ENCODE results near the gene CALHM4.
A peak's percentile ranks its signal among the peaks of the same experiment; 100 is the strongest.

Gene CALHM4, protein sequence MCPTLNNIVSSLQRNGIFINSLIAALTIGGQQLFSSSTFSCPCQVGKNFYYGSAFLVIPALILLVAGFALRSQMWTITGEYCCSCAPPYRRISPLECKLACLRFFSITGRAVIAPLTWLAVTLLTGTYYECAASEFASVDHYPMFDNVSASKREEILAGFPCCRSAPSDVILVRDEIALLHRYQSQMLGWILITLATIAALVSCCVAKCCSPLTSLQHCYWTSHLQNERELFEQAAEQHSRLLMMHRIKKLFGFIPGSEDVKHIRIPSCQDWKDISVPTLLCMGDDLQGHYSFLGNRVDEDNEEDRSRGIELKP

DNA sequence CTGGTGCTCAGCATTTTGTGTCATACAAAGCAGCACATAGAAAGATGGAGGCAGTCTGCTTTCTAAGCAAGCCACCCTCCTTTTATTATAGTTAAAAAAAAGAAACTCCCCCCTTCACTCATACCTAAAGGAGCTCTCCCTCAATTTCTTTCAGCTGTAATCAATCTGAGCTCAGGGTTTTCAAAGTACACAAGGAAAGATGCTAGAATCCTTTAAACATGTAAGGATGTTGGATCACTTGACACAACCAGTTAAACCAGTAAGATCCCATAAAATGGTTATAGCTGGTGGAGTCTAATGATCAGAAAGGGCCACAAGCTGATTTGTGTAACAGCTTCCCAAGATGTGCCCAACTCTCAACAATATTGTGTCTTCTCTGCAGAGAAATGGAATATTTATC is at the start of gene CALHM4:
Gene CALHM4 (plus strand): TSS at position 301 of the 400 bp plus-strand sequence. CDS start 43 bp downstream, at position 344.
- TF ChIP-seq, protein P1, sequence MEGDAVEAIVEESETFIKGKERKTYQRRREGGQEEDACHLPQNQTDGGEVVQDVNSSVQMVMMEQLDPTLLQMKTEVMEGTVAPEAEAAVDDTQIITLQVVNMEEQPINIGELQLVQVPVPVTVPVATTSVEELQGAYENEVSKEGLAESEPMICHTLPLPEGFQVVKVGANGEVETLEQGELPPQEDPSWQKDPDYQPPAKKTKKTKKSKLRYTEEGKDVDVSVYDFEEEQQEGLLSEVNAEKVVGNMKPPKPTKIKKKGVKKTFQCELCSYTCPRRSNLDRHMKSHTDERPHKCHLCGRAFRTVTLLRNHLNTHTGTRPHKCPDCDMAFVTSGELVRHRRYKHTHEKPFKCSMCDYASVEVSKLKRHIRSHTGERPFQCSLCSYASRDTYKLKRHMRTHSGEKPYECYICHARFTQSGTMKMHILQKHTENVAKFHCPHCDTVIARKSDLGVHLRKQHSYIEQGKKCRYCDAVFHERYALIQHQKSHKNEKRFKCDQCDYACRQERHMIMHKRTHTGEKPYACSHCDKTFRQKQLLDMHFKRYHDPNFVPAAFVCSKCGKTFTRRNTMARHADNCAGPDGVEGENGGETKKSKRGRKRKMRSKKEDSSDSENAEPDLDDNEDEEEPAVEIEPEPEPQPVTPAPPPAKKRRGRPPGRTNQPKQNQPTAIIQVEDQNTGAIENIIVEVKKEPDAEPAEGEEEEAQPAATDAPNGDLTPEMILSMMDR (IDR thresholded peaks at IDR 0.05; ENCODE audit: low read length, missing control alignments): no peak
- DNase-seq (ENCODE audit: low read depth): no peak
- H3K4me3 ChIP-seq (replicated peaks; ENCODE audit: low read depth, low read length): no peak within 1 kb of the TSS

DNA sequence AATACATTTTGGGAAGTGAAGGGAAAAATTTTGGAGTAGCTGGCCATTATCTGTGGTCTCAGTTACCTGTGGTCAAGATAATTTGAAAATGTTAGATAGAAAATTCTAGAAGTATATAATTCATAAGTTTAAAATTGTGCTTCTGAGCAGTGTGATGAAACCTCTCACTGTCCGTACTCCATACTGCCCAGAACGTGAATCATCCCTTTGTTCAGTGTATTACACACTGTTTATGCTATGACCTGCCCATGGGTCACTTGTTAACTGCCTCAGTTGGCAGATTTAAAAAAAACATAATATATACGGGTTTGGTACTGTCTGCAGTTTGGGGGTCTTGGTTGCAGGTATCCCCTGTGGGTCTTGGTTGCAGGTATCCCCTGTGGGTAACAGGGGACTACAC is 46.2 kb upstream of the CALHM4 start:
- H3K4me3 ChIP-seq (replicated peaks; ENCODE audit: low read depth, low read length): no peak overlapping the region
- DNase-seq (ENCODE audit: low read depth): no peak
- TF ChIP-seq, protein P1 (IDR thresholded peaks at IDR 0.05; ENCODE audit: low read length, missing control alignments): no peak

DNA sequence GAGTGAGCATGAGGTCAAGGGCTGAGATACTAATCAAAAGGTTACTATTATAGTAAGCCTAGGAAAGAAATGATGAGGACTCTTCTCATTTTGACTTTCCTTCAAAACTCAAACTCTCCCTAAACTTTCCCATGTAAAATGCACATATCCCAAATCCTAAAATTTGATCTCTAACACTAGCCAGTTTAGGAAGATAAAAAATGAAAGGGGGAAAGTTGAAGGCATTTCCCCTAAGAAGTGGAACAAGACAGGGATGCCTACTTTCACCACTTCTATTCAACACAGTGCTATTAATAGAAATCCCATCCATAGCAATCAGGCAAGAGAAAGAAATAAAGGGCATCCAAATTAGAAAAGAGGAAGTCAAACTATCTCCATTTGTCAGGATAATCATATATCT is 45.0 kb upstream of the CALHM4 start:
- no peak for DNase-seq (ENCODE audit: low read depth)
- TF ChIP-seq, protein P1 (IDR thresholded peaks at IDR 0.05; ENCODE audit: low read length, missing control alignments): no peak

DNA sequence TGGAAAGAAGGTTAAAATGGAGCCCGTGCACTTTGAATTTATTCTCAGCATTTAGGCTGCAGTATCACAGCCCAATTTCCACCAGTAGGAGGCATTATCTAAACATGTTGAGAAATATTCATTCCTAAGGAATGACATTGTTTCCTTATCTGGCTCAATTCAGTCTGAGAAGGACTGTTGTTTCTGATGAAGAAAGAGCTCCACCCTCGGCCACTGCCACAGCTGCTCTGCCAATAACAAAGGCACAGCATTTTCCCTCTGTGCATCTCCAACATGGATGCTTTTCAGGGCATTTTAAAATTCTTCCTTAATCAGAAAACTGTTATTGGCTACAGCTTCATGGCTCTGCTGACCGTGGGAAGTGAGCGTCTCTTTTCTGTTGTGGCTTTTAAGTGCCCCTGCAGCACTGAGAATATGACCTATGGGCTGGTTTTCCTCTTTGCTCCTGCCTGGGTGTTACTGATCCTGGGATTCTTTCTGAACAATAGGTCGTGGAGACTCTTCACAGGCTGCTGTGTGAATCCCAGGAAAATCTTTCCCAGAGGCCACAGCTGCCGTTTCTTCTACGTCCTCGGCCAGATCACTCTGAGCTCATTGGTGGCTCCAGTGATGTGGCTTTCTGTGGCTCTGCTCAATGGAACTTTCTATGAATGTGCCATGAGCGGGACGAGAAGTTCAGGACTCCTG is 42.0 kb upstream of the CALHM4 start, which contains the start of gene CALHM5:
Gene CALHM5 (plus strand): TSS at position 216 of the 687 bp plus-strand sequence. CDS start 58 bp downstream, at position 274.
- DNase-seq (ENCODE audit: low read depth): peak; percentile 96
- peak within 1 kb of the TSS; percentile 59 for H3K4me3 ChIP-seq (replicated peaks; ENCODE audit: low read depth, low read length)
- TF ChIP-seq, protein P1 (IDR thresholded peaks at IDR 0.05; ENCODE audit: low read length, missing control alignments): peak; percentile 76

More for the DNA sequence above, 45.0 kb upstream of the CALHM4 start:
- no peak overlapping the region for H3K4me3 ChIP-seq (replicated peaks; ENCODE audit: low read depth, low read length)

DNA sequence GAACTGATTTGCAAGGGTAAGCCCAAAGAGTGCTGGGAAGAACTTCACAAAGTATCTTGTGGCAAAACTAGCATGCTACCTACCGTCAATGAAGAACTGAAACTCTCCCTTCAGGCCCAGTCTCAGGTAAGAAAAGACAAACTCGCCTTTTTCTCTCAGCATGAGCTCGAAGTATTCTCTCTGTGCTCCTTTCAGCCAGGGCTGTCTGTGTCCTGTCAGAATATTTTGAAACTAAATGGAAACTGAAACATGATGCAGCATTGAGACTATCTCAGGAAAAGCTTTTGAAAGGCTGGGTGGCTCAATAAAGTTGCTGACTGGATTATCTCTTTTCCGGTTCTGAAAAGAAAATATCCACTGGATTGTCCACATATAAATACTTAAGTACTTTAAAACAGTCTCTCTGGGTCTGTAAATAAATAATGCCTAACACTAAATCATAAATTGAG is 41.4 kb upstream of the CALHM4 start:
- H3K4me3 ChIP-seq (replicated peaks; ENCODE audit: low read depth, low read length): peak overlapping the region; percentile 59

DNA sequence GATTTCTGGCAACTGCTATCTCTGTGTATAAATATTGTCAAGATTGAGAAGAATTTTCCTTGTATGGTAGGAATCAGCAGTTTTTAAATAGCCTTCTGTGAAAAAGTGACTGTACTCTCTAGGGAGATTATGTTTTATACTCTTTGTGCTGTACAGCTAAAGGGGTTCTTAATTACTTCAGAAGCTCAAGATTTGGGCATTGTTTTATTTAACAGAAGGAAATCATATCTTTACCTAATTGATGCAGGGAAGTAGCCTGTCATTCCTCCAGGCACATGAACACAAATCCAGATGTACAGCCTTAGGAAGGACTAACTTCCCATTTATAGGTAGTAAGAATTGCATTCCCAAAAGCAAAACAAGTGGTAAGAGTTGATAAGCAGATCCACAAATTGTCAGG is 40.8 kb upstream of the CALHM4 start:
- DNase-seq (ENCODE audit: low read depth): no peak
- peak overlapping the region; percentile 59 for H3K4me3 ChIP-seq (replicated peaks; ENCODE audit: low read depth, low read length)
- TF ChIP-seq, protein P1 (IDR thresholded peaks at IDR 0.05; ENCODE audit: low read length, missing control alignments): no peak

More for the DNA sequence above, 41.4 kb upstream of the CALHM4 start:
- DNase-seq (ENCODE audit: low read depth): peak; percentile 39
- TF ChIP-seq, protein P1 (IDR thresholded peaks at IDR 0.05; ENCODE audit: low read length, missing control alignments): no peak

Data from fibroblast of pulmonary artery (primary cell).